22Rv1 (cell line): ENCODE results near the gene MRPL54.

ENCODE experiments used
- CTCF ChIP-seq: fragments of 450-650 bp; IDR thresholded peaks from 2 replicates; pipeline ENCODE4 v1.5.1; 2017; ENCODE audit warnings: mild to moderate bottlenecking
- ZFX ChIP-seq: fragments of 450-650 bp; IDR thresholded peaks from 2 replicates; pipeline ENCODE4 v1.6.1; 2017; ENCODE audit warnings: antibody characterized with exemption, borderline replicate concordance

GRCh38 chr19:3738477-3739220, 23.8 kb upstream of the MRPL54 start:
- TF ChIP-seq CTCF (no peak), ZFX (no peak)
